Calu3 (cell line): ENCODE measurements around the gene AGR3. TPM values are rescaled to one million over a fixed set of nuclear protein-coding genes. Genes with fewer than 3 reads are reported as not detected.

ENCODE experiments used
- BruUV-seq: library from RNA; stranded (reverse); fragments of 400-500 nt; replicated peaks from 2 replicates; lab custom pipeline; 2021; lab: Mats Ljungman, UMichigan
- CTCF ChIA-PET: fragments of 300-600 bp; sonication (Branson Sonifier 250); formaldehyde crosslinking; loops from one replicate; lab custom pipeline; 2022; ENCODE audit warnings: antibody characterized with exemption; lab: Charles Lee
- DNase-seq: peaks from one replicate; pipeline ENCODE4 v3.0.0; 2022
- H3K27ac Mint-ChIP-seq: one replicate; pipeline ENCODE4 v1.8.0; 2022; ENCODE audit warnings: mixed read lengths; ENCODE audit not compliant: unreplicated experiment
- H3K27me3 Mint-ChIP-seq: one replicate; pipeline ENCODE4 v1.8.0; 2022; ENCODE audit warnings: mixed read lengths; ENCODE audit not compliant: unreplicated experiment
- H3K36me3 Mint-ChIP-seq: one replicate; pipeline ENCODE4 v1.8.0; 2022; ENCODE audit warnings: mild to moderate bottlenecking, moderate library complexity, mixed read lengths; ENCODE audit not compliant: insufficient read depth, unreplicated experiment
- H3K4me1 Mint-ChIP-seq: one replicate; pipeline ENCODE4 v1.8.0; 2022; ENCODE audit warnings: mild to moderate bottlenecking, low read depth, mixed read lengths; ENCODE audit not compliant: unreplicated experiment
- H3K4me3 Mint-ChIP-seq: one replicate; pipeline ENCODE4 v1.8.0; 2022; ENCODE audit warnings: mild to moderate bottlenecking, low read depth, moderate library complexity, mixed read lengths; ENCODE audit not compliant: unreplicated experiment
- H3K9me3 Mint-ChIP-seq: one replicate; pipeline ENCODE4 v1.8.0; 2022; ENCODE audit warnings: low read depth, mixed read lengths; ENCODE audit not compliant: unreplicated experiment
- intact Hi-C: fragments of 100-400 bp; cut with micrococcal nuclease; formaldehyde crosslinking; loops from one replicate; pipeline ENCODE4 v1.10.0; 2022; ENCODE audit not compliant: unreplicated experiment
- total RNA-seq: library from RNA; stranded (reverse); gene quantifications from 2 replicates; pipeline ENCODE4 v1.2.3, GENCODE V29; 2022
- TF ChIP-seq, protein P1 (sequence below): fragments of 200-600 bp; IDR thresholded peaks from one replicate; pipeline ENCODE4 v1.8.0; 2022; ENCODE audit warnings: antibody characterized with exemption; ENCODE audit not compliant: unreplicated experiment

The AGR3 gene
- total RNA-seq, 1 experiment from 2014 or later = 8.4 TPM

DNA sequence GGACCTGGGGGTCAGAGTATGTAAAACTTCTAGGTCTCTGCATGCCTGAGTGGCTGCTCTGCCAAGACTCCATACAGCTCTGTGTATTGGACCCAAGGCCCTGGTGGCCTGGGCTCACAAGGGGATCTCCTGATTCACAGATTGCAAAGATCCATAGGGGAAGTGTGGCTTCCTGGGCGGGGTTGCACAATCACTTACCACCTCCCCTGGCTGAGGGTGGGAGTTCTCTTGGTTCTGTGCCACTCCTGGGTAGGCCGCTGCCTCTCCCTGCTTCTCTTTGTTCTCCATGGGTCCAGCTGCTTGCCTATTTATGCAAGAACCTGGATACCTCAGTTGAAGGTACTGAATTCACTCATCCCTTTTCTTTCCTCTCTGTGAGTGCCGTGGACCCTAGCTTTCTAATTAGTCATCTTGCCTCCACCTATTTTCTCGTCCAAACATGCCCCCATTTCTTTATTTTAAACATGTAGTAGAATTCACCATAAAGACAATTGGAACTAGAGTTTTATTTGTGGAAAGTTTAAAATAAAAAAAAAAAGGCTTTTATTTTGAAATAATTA, 18.5 kb upstream of the AGR3 start:
- TF ChIP-seq, protein P1, sequence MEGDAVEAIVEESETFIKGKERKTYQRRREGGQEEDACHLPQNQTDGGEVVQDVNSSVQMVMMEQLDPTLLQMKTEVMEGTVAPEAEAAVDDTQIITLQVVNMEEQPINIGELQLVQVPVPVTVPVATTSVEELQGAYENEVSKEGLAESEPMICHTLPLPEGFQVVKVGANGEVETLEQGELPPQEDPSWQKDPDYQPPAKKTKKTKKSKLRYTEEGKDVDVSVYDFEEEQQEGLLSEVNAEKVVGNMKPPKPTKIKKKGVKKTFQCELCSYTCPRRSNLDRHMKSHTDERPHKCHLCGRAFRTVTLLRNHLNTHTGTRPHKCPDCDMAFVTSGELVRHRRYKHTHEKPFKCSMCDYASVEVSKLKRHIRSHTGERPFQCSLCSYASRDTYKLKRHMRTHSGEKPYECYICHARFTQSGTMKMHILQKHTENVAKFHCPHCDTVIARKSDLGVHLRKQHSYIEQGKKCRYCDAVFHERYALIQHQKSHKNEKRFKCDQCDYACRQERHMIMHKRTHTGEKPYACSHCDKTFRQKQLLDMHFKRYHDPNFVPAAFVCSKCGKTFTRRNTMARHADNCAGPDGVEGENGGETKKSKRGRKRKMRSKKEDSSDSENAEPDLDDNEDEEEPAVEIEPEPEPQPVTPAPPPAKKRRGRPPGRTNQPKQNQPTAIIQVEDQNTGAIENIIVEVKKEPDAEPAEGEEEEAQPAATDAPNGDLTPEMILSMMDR = no peak
- Mint-ChIP-seq H3K9me3 (no peaks in the 10 kb centered on the region), H3K27me3 (no peaks in the 10 kb centered on the region), H3K27ac (no peak overlapping the region), H3K4me1 (peaks cover 5% of the 10 kb centered on the region), H3K36me3 (peaks cover 3% of the 10 kb centered on the region), H3K4me3 (no peak overlapping the region)
- no peak for DNase-seq
- BruUV-seq = no TSS peak
- intact Hi-C loops = no loop called here
- CTCF ChIA-PET = interaction anchor here (0.7 to 1.6 kb wide), 2 partner anchors 9 to 23 kb away, joined by 4 to 5 read pairs; no protein-coding TSS in a partner anchor

DNA sequence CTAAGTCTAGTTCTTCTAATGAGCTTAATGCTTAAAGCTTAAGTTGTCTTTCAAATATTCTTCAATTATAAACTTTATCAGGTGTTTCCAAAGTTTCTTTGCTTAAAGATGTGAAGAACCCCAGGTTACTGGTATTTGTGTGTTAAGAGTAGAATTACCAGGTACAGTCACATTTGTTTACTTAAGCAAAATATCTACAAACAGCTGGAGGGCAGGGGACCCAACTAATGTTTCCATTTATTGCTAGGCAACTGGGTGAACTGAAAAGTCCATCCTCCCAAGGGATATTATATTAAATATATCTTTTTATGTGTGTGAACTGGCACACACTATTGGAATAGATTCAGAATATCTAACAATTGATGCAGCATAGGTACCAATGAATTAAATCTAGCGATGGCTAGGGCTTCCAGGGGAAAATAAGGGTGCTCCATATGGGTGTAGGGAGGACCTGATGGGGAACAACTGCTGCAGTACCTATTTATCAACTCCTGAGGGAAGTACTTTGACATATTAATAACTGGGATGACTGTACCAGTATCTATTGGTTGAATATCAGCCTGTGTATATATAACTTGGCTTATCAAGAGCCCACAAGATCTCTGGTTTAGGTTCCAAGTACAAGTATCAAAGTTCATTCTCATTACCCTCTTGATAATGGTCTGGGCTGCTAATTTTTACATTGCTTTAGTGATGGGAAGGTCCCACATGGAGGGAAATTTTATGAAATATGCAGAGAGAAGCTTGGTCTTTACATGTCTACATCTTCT, 10.3 kb upstream of the AGR3 start:
- Mint-ChIP-seq H3K27ac (peak overlapping the region; percentile 67), H3K9me3 (no peaks in the 10 kb centered on the region), H3K4me1 (peaks cover 48% of the 10 kb centered on the region), H3K27me3 (no peaks in the 10 kb centered on the region), H3K36me3 (no peaks in the 10 kb centered on the region), H3K4me3 (no peak overlapping the region)
- no peak for DNase-seq
- CTCF ChIA-PET = interaction anchor here (0.7 to 4.1 kb wide), 18 partner anchors 8 to 815 kb away, joined by 3 to 31 read pairs (median 4); partner anchors contain the start of genes AGR2 and AGR3
- TF ChIP-seq, protein P1 = peak; percentile 26
- intact Hi-C loops = loop anchor here (1.0 to 5.0 kb wide), 3 partner anchors 26 to 755 kb away; no protein-coding TSS in a partner anchor
- no TSS peak for BruUV-seq

DNA sequence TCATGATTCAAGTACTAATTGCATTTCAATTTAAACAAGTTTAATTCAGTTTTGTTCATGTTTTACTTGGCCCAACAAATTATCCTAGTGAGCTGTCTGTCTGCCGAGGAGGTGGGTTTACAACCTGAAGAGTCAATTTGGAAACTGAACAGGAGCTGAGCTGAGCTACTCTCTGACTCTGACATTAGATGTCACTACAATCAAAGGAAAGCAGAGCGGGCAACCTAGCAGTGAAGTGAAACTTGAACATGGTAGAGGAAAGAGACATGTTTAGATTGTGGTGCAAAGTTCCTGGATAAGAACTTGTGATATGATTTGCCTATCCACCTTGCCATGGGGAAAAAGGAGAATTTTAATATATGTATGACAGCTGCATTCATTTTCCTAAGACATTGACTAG, 9.6 kb upstream of the AGR3 start:
- H3K9me3 Mint-ChIP-seq = no peaks in the 10 kb centered on the region
- CTCF ChIA-PET = interaction anchor here (0.6 to 4.1 kb wide), 23 partner anchors 8 to 878 kb away, joined by 3 to 31 read pairs (median 4); partner anchors contain the start of genes AGR2 and AGR3
- no peaks in the 10 kb centered on the region for H3K27me3 Mint-ChIP-seq
- intact Hi-C loops = loop anchor here (1.0 to 5.0 kb wide), 3 partner anchors 27 to 756 kb away; no protein-coding TSS in a partner anchor
- peak; percentile 76 for DNase-seq
- no TSS peak for BruUV-seq
- TF ChIP-seq, protein P1 = peak; percentile 68
- H3K27ac Mint-ChIP-seq = no peak overlapping the region
- no peak overlapping the region for H3K4me3 Mint-ChIP-seq
- peaks cover 48% of the 10 kb centered on the region for H3K4me1 Mint-ChIP-seq
- H3K36me3 Mint-ChIP-seq = no peaks in the 10 kb centered on the region

DNA sequence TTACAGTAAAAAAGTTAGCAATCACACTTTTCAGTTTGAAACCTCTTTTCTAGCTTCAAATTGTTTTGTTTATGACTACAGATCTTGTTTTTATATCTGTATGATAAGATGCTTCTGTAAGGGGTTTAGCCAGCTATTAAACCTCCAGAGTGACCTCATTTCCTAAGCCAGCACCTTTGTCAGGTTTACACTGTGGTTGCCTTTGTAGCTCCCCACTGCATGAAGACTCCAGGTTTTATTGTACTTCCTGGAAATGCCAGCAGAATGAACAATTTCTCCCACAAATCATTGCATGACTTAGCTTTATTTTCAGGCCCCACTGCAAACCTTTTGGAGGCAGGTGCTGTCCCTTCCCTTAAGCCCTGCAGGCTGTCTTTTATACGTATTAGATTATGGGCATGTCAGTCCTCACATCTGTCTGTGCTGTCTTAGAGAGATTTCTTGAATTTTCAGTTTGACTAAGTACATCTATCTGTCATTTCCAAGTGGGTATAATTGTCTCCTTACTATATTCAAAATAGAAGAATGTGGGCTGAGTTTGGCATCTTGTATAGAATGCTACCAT, 8.2 kb upstream of the AGR3 start:
- CTCF ChIA-PET = interaction anchor here (0.7 to 1.6 kb wide), 7 partner anchors 9 to 194 kb away, joined by 3 to 10 read pairs (median 5); partner anchors contain the start of gene AGR3
- intact Hi-C loops = loop anchor here (1.0 to 5.0 kb wide), 2 partner anchors 89 to 757 kb away; no protein-coding TSS in a partner anchor
- no peak overlapping the region for H3K4me3 Mint-ChIP-seq
- DNase-seq = no peak
- H3K27ac Mint-ChIP-seq = no peak overlapping the region
- no peaks in the 10 kb centered on the region for H3K27me3 Mint-ChIP-seq
- H3K9me3 Mint-ChIP-seq = no peaks in the 10 kb centered on the region
- no peaks in the 10 kb centered on the region for H3K36me3 Mint-ChIP-seq
- TF ChIP-seq, protein P1 = no peak
- peaks cover 48% of the 10 kb centered on the region for H3K4me1 Mint-ChIP-seq
- BruUV-seq = no TSS peak
